Breast epithelium (tissue), 4 donors: ENCODE measurements around the gene KRTAP5-1. TPM values are rescaled to one million over a fixed set of nuclear protein-coding genes. Genes with fewer than 3 reads are reported as not detected.

ENCODE experiments used
- DNase-seq, 2 donors: peaks; one replicate each; pipeline ENCODE4 v3.0.0-alpha.2; 2019; ENCODE audit warnings: low spot score in 2 of 2
- H3K27ac ChIP-seq, 2 donors: fragments of 200-600 bp; sonication (generic) in 1 of 2; one replicate each; pipeline ENCODE4 v1.5.1; 2016 to 2019; ENCODE audit warnings: mild to moderate bottlenecking in 1 of 2
- H3K27me3 ChIP-seq, 2 donors: fragments of 200-600 bp; sonication (generic) in 1 of 2; one replicate each; pipeline versions ENCODE4 v1.5.1 to v1.6.0; 2017 to 2019; ENCODE audit warnings: control low read depth in 1 of 2, mild to moderate bottlenecking in 1 of 2
- H3K36me3 ChIP-seq: fragments of 200-600 bp; one replicate; pipeline ENCODE4 v1.5.1; 2019
- H3K4me1 ChIP-seq, 2 donors: fragments of 200-600 bp; sonication (generic); one replicate each; pipeline ENCODE4 v1.5.1; 2016 to 2019; ENCODE audit warnings: control low read depth in 1 of 2
- H3K4me3 ChIP-seq, 3 donors: fragments of 200-600 bp; sonication (generic); 1 replicate in 2 of 3; 2 replicates in 1 of 3; pipeline ENCODE4 v1.5.1; 2016 to 2019; ENCODE audit warnings: mild to moderate bottlenecking in 3 of 3, moderate library complexity in 2 of 3
- H3K9me3 ChIP-seq, 2 donors: fragments of 200-600 bp; sonication (generic) in 1 of 2; one replicate each; pipeline ENCODE4 v1.5.1; 2016 to 2019; ENCODE audit warnings: control low read depth in 1 of 2
- CTCF ChIP-seq, 3 donors: fragments of 450-650 bp; IDR thresholded peaks; one replicate each; pipeline ENCODE4 v1.5.1; 2016 to 2017; ENCODE audit warnings: antibody characterized with exemption in 3 of 3, mild to moderate bottlenecking in 3 of 3, moderate library complexity in 3 of 3
- POLR2A ChIP-seq: fragments of 450-650 bp; IDR thresholded peaks from one replicate; pipeline ENCODE4 v1.6.1; 2016; ENCODE audit warnings: antibody characterized with exemption, mild to moderate bottlenecking, moderate library complexity
- POLR2AphosphoS5 ChIP-seq, 3 donors: sonication (generic); formaldehyde crosslinking; IDR thresholded peaks; one replicate each; pipeline ENCODE4 v1.6.1; 2017; ENCODE audit warnings: antibody characterized with exemption in 3 of 3
- intact Hi-C: fragments of 100-400 bp; cut with DNase I; formaldehyde crosslinking; loops from one replicate; pipeline ENCODE4 v1.15.1; 2023; ENCODE audit warnings: low total_unique reads
- total RNA-seq, 3 donors: library from RNA; depleted of rRNA; stranded (reverse); fragments of >200 nt; gene quantifications; one replicate each; pipeline ENCODE4 v1.1.0, GENCODE V29; 2016

The KRTAP5-1 gene
- total RNA-seq, 3 donors from 2014 or later: not detected

- intact Hi-C loops: no loop called here
- no peaks in the 10 kb centered on the region for H3K9me3 ChIP-seq
- H3K27ac ChIP-seq: no peak overlapping the region
- H3K36me3 ChIP-seq: no peaks in the 10 kb centered on the region
- DNase-seq: no peak
- H3K27me3 ChIP-seq: no peaks in the 10 kb centered on the region
- no peak for TF ChIP-seq POLR2AphosphoS5 (IDR thresholded peaks at IDR 0.05)
- H3K4me1 ChIP-seq: peaks cover 7 to 9% of the 10 kb centered on the region in 2 donors
- no peak overlapping the region for H3K4me3 ChIP-seq
These were observed 46.9 kb downstream of the KRTAP5-1 start for GRCh38 chr11:1538153-1538552.

GRCh38 chr11:1536065-1536843 is 48.8 kb downstream of the KRTAP5-1 start:
- Histone ChIP-seq H3K36me3 (no peaks in the 10 kb centered on the region), H3K4me1 (peaks cover 22 to 23% of the 10 kb centered on the region in 2 donors), H3K27ac (no peak overlapping the region), H3K27me3 (no peaks in the 10 kb centered on the region), H3K4me3 (no peak overlapping the region), H3K9me3 (no peaks in the 10 kb centered on the region)
- TF ChIP-seq CTCF (IDR thresholded peaks at IDR 0.05) (no peak), POLR2AphosphoS5 (IDR thresholded peaks at IDR 0.05) (no peak), POLR2A (no peak)
- intact Hi-C loops: no loop called here
- DNase-seq: no peak

- Histone ChIP-seq H3K36me3 (no peaks in the 10 kb centered on the region), H3K27ac (no peak overlapping the region), H3K4me1 (peaks cover 23 to 27% of the 10 kb centered on the region in 2 donors), H3K27me3 (no peaks in the 10 kb centered on the region), H3K9me3 (no peaks in the 10 kb centered on the region), H3K4me3 (no peak overlapping the region)
- TF ChIP-seq CTCF (IDR thresholded peaks at IDR 0.05): no peak
- no peak for TF ChIP-seq POLR2AphosphoS5 (IDR thresholded peaks at IDR 0.05)
- no peak for TF ChIP-seq POLR2A
- intact Hi-C loops: no loop called here
- DNase-seq: no peak
These were observed 50.4 kb downstream of the KRTAP5-1 start for GRCh38 chr11:1534682-1535081.

Other genes with a start within 250 kb of the KRTAP5-1 start
- under 1 TPM; 0.15 to 0.80 (median 0.66) TPM for gene BRSK2, start 195.3 kb downstream of the KRTAP5-1 start, total RNA-seq
- 10 to 100 TPM; 36.4 to 46.1 (median 37.9) TPM for gene MOB2, start 98.5 kb downstream of the KRTAP5-1 start, total RNA-seq
- 1 to 10 TPM in 2 of 3 donors, under 1 TPM in 1; 0.80 to 2.9 (median 1.6) TPM for gene DUSP8, start 13.0 kb downstream of the KRTAP5-1 start, total RNA-seq
- not detected for gene KRTAP5-2, start 13.0 kb upstream of the KRTAP5-1 start, total RNA-seq
- gene KRTAP5-3, start 23.2 kb upstream of the KRTAP5-1 start, total RNA-seq: not detected
- gene KRTAP5-4, start 36.9 kb upstream of the KRTAP5-1 start, total RNA-seq: not detected
- not detected for gene KRTAP5-5, start 44.5 kb upstream of the KRTAP5-1 start, total RNA-seq
- not detected for gene KRTAP5-6, start 111.9 kb upstream of the KRTAP5-1 start, total RNA-seq
- 10 to 100 TPM in 1 of 3 donors, 1 to 10 TPM in 1, under 1 TPM in 1; 0.33 to 14.0 (median 1.4) TPM for gene IFITM10, start 165.3 kb upstream of the KRTAP5-1 start, total RNA-seq
- 100 to 1,000 TPM; 244 to 694 (median 667) TPM for gene CTSD, start 178.6 kb upstream of the KRTAP5-1 start, total RNA-seq
- 10 to 100 TPM in 2 of 3 donors, not detected in 1; 10.7 to 12.1 TPM for gene SYT8, start 249.7 kb upstream of the KRTAP5-1 start, total RNA-seq